ENCODE results near the gene UQCR10. TPM values are rescaled to one million over a fixed set of nuclear protein-coding genes. Genes with fewer than 3 reads are reported as not detected.

The UQCR10 gene
- total and polyA plus RNA-seq, 11 donors: 244 to 1,063 (median 321) TPM

- WGBS, 4 donors: 86 to 97% (median 91%) methylated on average over 3 of the region's 3 CpGs
- Histone ChIP-seq H3K27me3 (no peaks in the 10 kb centered on the region), H3K27ac (no peak overlapping the region), H3K36me3 (peaks cover 0 to 13% (median 0%) of the 10 kb centered on the region in 9 donors), H3K4me1 (peaks cover 0 to 17% (median 5%) of the 10 kb centered on the region in 12 donors), H3K9me3 (no peaks in the 10 kb centered on the region), H3K4me3 (no peak overlapping the region)
- DNase-seq (no peak), ATAC-seq (no peak)
- TF ChIP-seq POLR2A (IDR thresholded peaks at IDR 0.05) (no peak), CTCF (IDR thresholded peaks at IDR 0.05) (no peak)
- intact Hi-C loops (cut with DNase I): no loop called here
Measured at GRCh38 chr22:29757096-29757495, 10.1 kb upstream of the UQCR10 start.

- DNase-seq (no peak), ATAC-seq (no peak)
- no peaks in the 10 kb centered on the region for H3K27me3 ChIP-seq
- H3K4me1 ChIP-seq: peaks cover 0 to 17% (median 5%) of the 10 kb centered on the region in 12 donors
- 75 to 92% (median 79%) methylated on average over 7 of the region's 7 CpGs for WGBS, 4 donors
- peaks cover 0 to 12% (median 0%) of the 10 kb centered on the region in 9 donors for H3K36me3 ChIP-seq
- H3K27ac ChIP-seq: no peak overlapping the region
- no peak for TF ChIP-seq POLR2A (IDR thresholded peaks at IDR 0.05)
- no peak for TF ChIP-seq CTCF (IDR thresholded peaks at IDR 0.05)
- intact Hi-C loops (cut with DNase I): no loop called here
- H3K4me3 ChIP-seq: no peak overlapping the region
- no peaks in the 10 kb centered on the region for H3K9me3 ChIP-seq
Measured at GRCh38 chr22:29758068-29758622, 9.0 kb upstream of the UQCR10 start.

GRCh38 chr22:29758959-29759358 is 8.2 kb upstream of the UQCR10 start:
- no peak overlapping the region for H3K4me3 ChIP-seq
- no peak for DNase-seq
- intact Hi-C loops (cut with DNase I): no loop called here
- no peaks in the 10 kb centered on the region for H3K9me3 ChIP-seq
- H3K27ac ChIP-seq: no peak overlapping the region
- peak in 1 of 4 donors; percentile 54 for ATAC-seq
- H3K36me3 ChIP-seq: peaks cover 0 to 9% (median 0%) of the 10 kb centered on the region in 9 donors
- WGBS, 4 donors: 30 to 68% (median 42%) methylated on average over 5 of the region's 5 CpGs
- peaks cover 0 to 17% (median 6%) of the 10 kb centered on the region in 12 donors for H3K4me1 ChIP-seq
- TF ChIP-seq CTCF (IDR thresholded peaks at IDR 0.05): no peak
- TF ChIP-seq POLR2A (IDR thresholded peaks at IDR 0.05): no peak
- no peaks in the 10 kb centered on the region for H3K27me3 ChIP-seq

GRCh38 chr22:29762263-29762662 is 4.9 kb upstream of the UQCR10 start:
- Histone ChIP-seq H3K27me3 (no peaks in the 10 kb centered on the region), H3K4me3 (no peak overlapping the region), H3K4me1 (peaks cover 0 to 25% (median 13%) of the 10 kb centered on the region in 12 donors), H3K36me3 (peaks cover 0 to 2% (median 0%) of the 10 kb centered on the region in 9 donors), H3K27ac (no peak overlapping the region), H3K9me3 (no peaks in the 10 kb centered on the region)
- intact Hi-C loops (cut with DNase I): loop anchor here in 3 of 10 donors (10.0 kb wide), 3 partner anchors 73 to 243 kb away; partner anchors contain the start of genes ASCC2 (in 1 of the 3) and MTMR3 (in 1 of the 3)
- WGBS, 4 donors: 79 to 92% (median 86%) methylated on average over 15 of the region's 15 CpGs
- TF ChIP-seq CTCF (IDR thresholded peaks at IDR 0.05) (no peak), POLR2A (IDR thresholded peaks at IDR 0.05) (no peak)
- DNase-seq (no peak), ATAC-seq (no peak)

All from heart left ventricle (tissue), 16 donors.